ENCODE measurements around the gene FAM53B. TPM values are rescaled to one million over a fixed set of nuclear protein-coding genes. Genes with fewer than 3 reads are reported as not detected.

Gene FAM53B
- total RNA-seq, 1 experiment from 2014 or later = 18.3 TPM

- Histone ChIP-seq H3K9me3 (ENCODE audit: low read depth, low read length, poor library complexity, severe bottlenecking) (no peaks in the 10 kb centered on the region), H3K36me3 (ENCODE audit: insufficient read depth, low read length, poor library complexity, severe bottlenecking) (peaks cover 5% of the 10 kb centered on the region), H3K4me3 (ENCODE audit: low read depth, low read length, poor library complexity, severe bottlenecking) (no peak overlapping the region), H3K27me3 (replicated peaks; ENCODE audit: insufficient read depth, low read depth, low read length, poor library complexity) (no peaks in the 10 kb centered on the region), H3K27ac (ENCODE audit: low read depth, low read length, poor library complexity, severe bottlenecking) (no peak overlapping the region), H3K4me1 (ENCODE audit: insufficient read depth, low read length, poor library complexity, severe bottlenecking) (no peaks in the 10 kb centered on the region)
- intact Hi-C loops (cut with micrococcal nuclease; ENCODE audit: unreplicated experiment) = no loop called here
- TF ChIP-seq EZH2 (IDR thresholded peaks at IDR 0.05; ENCODE audit: borderline replicate concordance, low read depth, low read length, poor library complexity, severe bottlenecking) (no peak), CTCF (conservative IDR thresholded peaks at IDR 0.05; ENCODE audit: low read depth, low read length) (no peak)
- no peak for DNase-seq (ENCODE audit: low spot score)
- ChIA-PET POLR2A (ENCODE audit: low non-redundant PET) (no interaction called here), CTCF (no interaction called here)
- BruUV-seq (replicated peaks) = no TSS peak
These were observed 65.5 kb downstream of the FAM53B start for GRCh38 chr10:124678557-124679240.

- ChIA-PET POLR2A (ENCODE audit: low non-redundant PET) (no interaction called here), CTCF (no interaction called here)
- Histone ChIP-seq H3K27me3 (replicated peaks; ENCODE audit: insufficient read depth, low read depth, low read length, poor library complexity) (no peaks in the 10 kb centered on the region), H3K36me3 (ENCODE audit: insufficient read depth, low read length, poor library complexity, severe bottlenecking) (peaks cover 5% of the 10 kb centered on the region), H3K4me1 (ENCODE audit: insufficient read depth, low read length, poor library complexity, severe bottlenecking) (no peaks in the 10 kb centered on the region), H3K4me3 (ENCODE audit: low read depth, low read length, poor library complexity, severe bottlenecking) (no peak overlapping the region), H3K27ac (ENCODE audit: low read depth, low read length, poor library complexity, severe bottlenecking) (no peak overlapping the region), H3K9me3 (ENCODE audit: low read depth, low read length, poor library complexity, severe bottlenecking) (no peaks in the 10 kb centered on the region)
- no peak for DNase-seq (ENCODE audit: low spot score)
- TF ChIP-seq CTCF (conservative IDR thresholded peaks at IDR 0.05; ENCODE audit: low read depth, low read length) (no peak), EZH2 (IDR thresholded peaks at IDR 0.05; ENCODE audit: borderline replicate concordance, low read depth, low read length, poor library complexity, severe bottlenecking) (no peak)
- no TSS peak for BruUV-seq (replicated peaks)
- intact Hi-C loops (cut with micrococcal nuclease; ENCODE audit: unreplicated experiment) = no loop called here
These were observed 66.2 kb downstream of the FAM53B start for GRCh38 chr10:124677749-124678556.

GRCh38 chr10:124677293-124677699 lies 66.9 kb downstream of the FAM53B start:
- Histone ChIP-seq H3K27ac (ENCODE audit: low read depth, low read length, poor library complexity, severe bottlenecking) (no peak overlapping the region), H3K4me3 (ENCODE audit: low read depth, low read length, poor library complexity, severe bottlenecking) (no peak overlapping the region), H3K9me3 (ENCODE audit: low read depth, low read length, poor library complexity, severe bottlenecking) (no peaks in the 10 kb centered on the region), H3K27me3 (replicated peaks; ENCODE audit: insufficient read depth, low read depth, low read length, poor library complexity) (no peaks in the 10 kb centered on the region), H3K4me1 (ENCODE audit: insufficient read depth, low read length, poor library complexity, severe bottlenecking) (peaks cover 2% of the 10 kb centered on the region), H3K36me3 (ENCODE audit: insufficient read depth, low read length, poor library complexity, severe bottlenecking) (peaks cover 5% of the 10 kb centered on the region)
- no TSS peak for BruUV-seq (replicated peaks)
- DNase-seq (ENCODE audit: low spot score) = no peak
- TF ChIP-seq CTCF (conservative IDR thresholded peaks at IDR 0.05; ENCODE audit: low read depth, low read length) (no peak), EZH2 (IDR thresholded peaks at IDR 0.05; ENCODE audit: borderline replicate concordance, low read depth, low read length, poor library complexity, severe bottlenecking) (no peak)
- POLR2A ChIA-PET (ENCODE audit: low non-redundant PET) = no interaction called here
- CTCF ChIA-PET = no interaction called here
- intact Hi-C loops (cut with micrococcal nuclease; ENCODE audit: unreplicated experiment) = no loop called here

Measured in A673 (cell line).